Measurements from ENCODE around the gene KCNMB4.

- no peak for TF ChIP-seq CTCF (IDR thresholded peaks at IDR 0.05)
- no peak for TF ChIP-seq POLR2A (IDR thresholded peaks at IDR 0.05)
Observed at GRCh38 chr12:70443062-70443673, 77.1 kb downstream of the KCNMB4 start.
